ENCODE measurements around the gene ZNF804A.

The ZNF804A gene

DNA sequence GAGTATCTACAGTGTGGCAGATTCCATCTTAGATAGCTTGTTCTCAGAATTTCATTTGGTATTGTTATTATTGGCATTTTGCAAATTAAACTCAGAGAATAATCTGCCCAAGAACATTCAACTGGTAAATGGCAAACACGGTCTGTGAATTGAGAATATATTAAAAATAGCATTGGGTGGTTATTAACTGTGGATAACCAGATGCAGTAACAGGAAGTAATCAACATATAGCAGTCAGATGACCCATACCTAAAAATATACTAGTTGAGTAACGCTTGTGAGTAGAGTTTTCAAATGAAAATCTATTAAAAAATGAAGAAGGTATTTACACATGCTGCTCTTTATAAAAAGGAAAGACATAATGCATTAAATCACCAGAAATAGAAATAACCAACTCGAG lies 129.5 kb downstream of the ZNF804A start:
- Histone ChIP-seq H2AK5ac (ENCODE audit: low read length, severe bottlenecking) (no peak overlapping the region), H3K23ac (ENCODE audit: low read length in 2 of 2) (no peak overlapping the region), H3K4ac (ENCODE audit: low read depth in 1 of 2, low read length in 2 of 2) (no peak overlapping the region), H3K36me3 (ENCODE audit: control insufficient read depth in 1 of 2, insufficient read depth in 2 of 2, low read depth in 1 of 2, low read length in 2 of 2) (no peaks in the 10 kb centered on the region), H3K4me2 (ENCODE audit: low read length, poor library complexity, severe bottlenecking) (no peak overlapping the region), H3K27me3 (ENCODE audit: control insufficient read depth in 1 of 2, insufficient read depth in 1 of 2, low read length in 2 of 2) (no peaks in the 10 kb centered on the region), H3K14ac (ENCODE audit: low read length in 2 of 2) (no peak overlapping the region), H2BK5ac (ENCODE audit: low read depth, low read length, poor library complexity, severe bottlenecking) (no peak overlapping the region), H2BK120ac (ENCODE audit: low read depth, low read length) (no peak overlapping the region), H3K9me3 (ENCODE audit: control insufficient read depth, low read length) (no peaks in the 10 kb centered on the region), H3K27ac (ENCODE audit: low read length, poor library complexity, severe bottlenecking) (no peak overlapping the region), H3K18ac (ENCODE audit: low read depth in 1 of 2, low read length in 2 of 2) (no peak overlapping the region), H3K79me1 (replicated peaks; ENCODE audit: low read length, poor library complexity, severe bottlenecking) (no peaks in the 10 kb centered on the region), H2AFZ (ENCODE audit: low read depth, low read length) (no peak overlapping the region), H2BK15ac (ENCODE audit: low read depth, poor library complexity, severe bottlenecking) (no peak overlapping the region), H3K9ac (ENCODE audit: low read length) (no peak overlapping the region), H3K4me3 (ENCODE audit: insufficient read depth in 1 of 2, low read depth in 1 of 2, low read length in 2 of 2) (no peak overlapping the region), H4K8ac (ENCODE audit: low read length) (no peak overlapping the region), H3K4me1 (ENCODE audit: control insufficient read depth, insufficient read depth, low read depth, low read length) (no peaks in the 10 kb centered on the region), H4K91ac (ENCODE audit: low read length) (no peak overlapping the region), H2BK12ac (ENCODE audit: low read length in 2 of 2) (no peak overlapping the region)
- no CpG with 5 or more reads among the region's 3 CpGs for WGBS
- no peak for DNase-seq

DNA sequence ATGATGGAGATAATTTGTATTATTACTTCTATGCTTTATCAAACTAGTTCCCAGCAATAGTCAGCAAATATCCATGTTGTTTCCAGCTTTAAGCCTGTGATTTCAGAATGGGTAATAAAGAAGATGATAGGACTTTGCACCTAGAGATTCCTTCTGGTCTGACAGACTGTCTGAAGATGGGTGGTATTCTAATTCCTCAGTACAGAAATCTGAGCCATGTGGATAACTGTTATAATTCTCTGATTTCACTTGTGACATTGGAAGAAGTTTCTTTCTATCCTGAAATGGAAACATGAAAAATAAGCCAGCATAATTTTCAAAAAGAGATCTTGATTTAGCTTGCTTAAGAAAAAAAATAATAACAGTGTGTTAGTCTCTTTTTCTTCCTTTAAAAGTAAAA lies 130.1 kb downstream of the ZNF804A start:
- Histone ChIP-seq H4K8ac (ENCODE audit: low read length) (no peak overlapping the region), H2AFZ (ENCODE audit: low read depth, low read length) (no peak overlapping the region), H2BK120ac (ENCODE audit: low read depth, low read length) (no peak overlapping the region), H2BK15ac (ENCODE audit: low read depth, poor library complexity, severe bottlenecking) (no peak overlapping the region), H3K4me2 (ENCODE audit: low read length, poor library complexity, severe bottlenecking) (no peak overlapping the region), H3K9ac (ENCODE audit: low read length) (no peak overlapping the region), H3K4ac (ENCODE audit: low read depth in 1 of 2, low read length in 2 of 2) (no peak overlapping the region), H2BK12ac (ENCODE audit: low read length in 2 of 2) (no peak overlapping the region), H4K91ac (ENCODE audit: low read length) (no peak overlapping the region), H3K4me3 (ENCODE audit: insufficient read depth in 1 of 2, low read depth in 1 of 2, low read length in 2 of 2) (no peak overlapping the region), H3K9me3 (ENCODE audit: control insufficient read depth, low read length) (no peaks in the 10 kb centered on the region), H3K79me1 (replicated peaks; ENCODE audit: low read length, poor library complexity, severe bottlenecking) (no peaks in the 10 kb centered on the region), H3K23ac (ENCODE audit: low read length in 2 of 2) (no peak overlapping the region), H3K18ac (ENCODE audit: low read depth in 1 of 2, low read length in 2 of 2) (no peak overlapping the region), H2AK5ac (ENCODE audit: low read length, severe bottlenecking) (no peak overlapping the region), H3K4me1 (ENCODE audit: control insufficient read depth, insufficient read depth, low read depth, low read length) (no peaks in the 10 kb centered on the region), H2BK5ac (ENCODE audit: low read depth, low read length, poor library complexity, severe bottlenecking) (no peak overlapping the region), H3K27me3 (ENCODE audit: control insufficient read depth in 1 of 2, insufficient read depth in 1 of 2, low read length in 2 of 2) (no peaks in the 10 kb centered on the region), H3K27ac (ENCODE audit: low read length, poor library complexity, severe bottlenecking) (no peak overlapping the region), H3K36me3 (ENCODE audit: control insufficient read depth in 1 of 2, insufficient read depth in 2 of 2, low read depth in 1 of 2, low read length in 2 of 2) (no peaks in the 10 kb centered on the region), H3K14ac (ENCODE audit: low read length in 2 of 2) (no peak overlapping the region)
- DNase-seq, result no peak

DNA sequence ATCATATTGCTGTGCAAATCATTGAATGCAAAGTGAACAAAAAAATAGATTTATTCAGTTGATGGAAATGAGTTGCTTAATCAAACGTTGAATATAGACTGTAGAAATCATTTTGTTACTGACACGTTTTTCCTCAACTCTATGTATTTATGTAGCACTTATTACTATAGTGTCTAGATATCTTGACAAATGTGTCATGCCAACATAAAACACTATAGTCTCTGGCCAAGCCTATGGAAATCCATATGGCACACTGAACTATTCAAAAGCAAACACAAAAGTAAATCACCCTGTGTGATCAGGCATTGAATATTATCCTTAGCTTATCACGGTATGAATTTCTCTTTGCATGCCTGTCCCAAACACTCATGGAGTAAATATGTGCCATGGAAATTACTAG lies 131.3 kb downstream of the ZNF804A start:
- no peak overlapping the region for H2BK120ac ChIP-seq (ENCODE audit: low read depth, low read length)
- H3K23ac ChIP-seq (ENCODE audit: low read length in 2 of 2), result no peak overlapping the region

DNA sequence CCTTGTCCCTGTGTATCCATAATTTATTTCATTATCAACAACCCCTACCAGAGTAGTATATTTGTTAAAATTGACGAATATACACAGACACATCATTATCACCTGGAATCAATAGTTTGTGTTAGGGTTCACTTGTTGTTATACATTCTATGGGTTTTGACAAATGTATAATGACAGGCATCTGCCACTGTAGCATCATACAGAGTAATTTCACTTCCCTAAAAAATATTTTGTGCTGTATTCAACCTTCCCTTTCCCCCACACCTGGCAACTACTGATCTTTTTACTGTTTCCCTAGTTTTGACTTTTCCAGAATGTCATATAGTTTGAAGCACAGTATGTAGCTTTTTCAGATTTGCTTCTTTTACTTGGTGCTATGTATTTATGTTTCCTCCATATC lies 132.0 kb downstream of the ZNF804A start:
- H3K23ac ChIP-seq (ENCODE audit: low read length in 2 of 2), result no peak overlapping the region
- no peak overlapping the region for H3K27ac ChIP-seq (ENCODE audit: low read length, poor library complexity, severe bottlenecking)
- H3K27me3 ChIP-seq (ENCODE audit: control insufficient read depth in 1 of 2, insufficient read depth in 1 of 2, low read length in 2 of 2), result no peaks in the 10 kb centered on the region
- no peaks in the 10 kb centered on the region for H3K9me3 ChIP-seq (ENCODE audit: control insufficient read depth, low read length)
- H2AFZ ChIP-seq (ENCODE audit: low read depth, low read length), result no peak overlapping the region
- H3K4me1 ChIP-seq (ENCODE audit: control insufficient read depth, insufficient read depth, low read depth, low read length), result no peaks in the 10 kb centered on the region
- no peak overlapping the region for H3K4me3 ChIP-seq (ENCODE audit: insufficient read depth in 1 of 2, low read depth in 1 of 2, low read length in 2 of 2)
- WGBS, result no CpG with 5 or more reads among the region's 1 CpG
- H2BK5ac ChIP-seq (ENCODE audit: low read depth, low read length, poor library complexity, severe bottlenecking), result no peak overlapping the region
- no peak for DNase-seq
- H4K8ac ChIP-seq (ENCODE audit: low read length), result no peak overlapping the region
- H2BK15ac ChIP-seq (ENCODE audit: low read depth, poor library complexity, severe bottlenecking), result no peak overlapping the region
- H3K18ac ChIP-seq (ENCODE audit: low read depth in 1 of 2, low read length in 2 of 2), result no peak overlapping the region
- H3K4ac ChIP-seq (ENCODE audit: low read depth in 1 of 2, low read length in 2 of 2), result no peak overlapping the region
- H3K14ac ChIP-seq (ENCODE audit: low read length in 2 of 2), result no peak overlapping the region
- H3K36me3 ChIP-seq (ENCODE audit: control insufficient read depth in 1 of 2, insufficient read depth in 2 of 2, low read depth in 1 of 2, low read length in 2 of 2), result no peaks in the 10 kb centered on the region
- H2BK12ac ChIP-seq (ENCODE audit: low read length in 2 of 2), result no peak overlapping the region
- no peak overlapping the region for H2AK5ac ChIP-seq (ENCODE audit: low read length, severe bottlenecking)
- no peak overlapping the region for H2BK120ac ChIP-seq (ENCODE audit: low read depth, low read length)
- H3K9ac ChIP-seq (ENCODE audit: low read length), result no peak overlapping the region
- no peak overlapping the region for H4K91ac ChIP-seq (ENCODE audit: low read length)
- no peak overlapping the region for H3K4me2 ChIP-seq (ENCODE audit: low read length, poor library complexity, severe bottlenecking)
- H3K79me1 ChIP-seq (replicated peaks; ENCODE audit: low read length, poor library complexity, severe bottlenecking), result no peaks in the 10 kb centered on the region

More for the DNA sequence above, 131.3 kb downstream of the ZNF804A start:
- Histone ChIP-seq H2AFZ (ENCODE audit: low read depth, low read length) (no peak overlapping the region), H3K14ac (ENCODE audit: low read length in 2 of 2) (no peak overlapping the region), H3K18ac (ENCODE audit: low read depth in 1 of 2, low read length in 2 of 2) (no peak overlapping the region), H3K36me3 (ENCODE audit: control insufficient read depth in 1 of 2, insufficient read depth in 2 of 2, low read depth in 1 of 2, low read length in 2 of 2) (no peaks in the 10 kb centered on the region), H2BK12ac (ENCODE audit: low read length in 2 of 2) (no peak overlapping the region), H4K8ac (ENCODE audit: low read length) (no peak overlapping the region), H3K27ac (ENCODE audit: low read length, poor library complexity, severe bottlenecking) (no peak overlapping the region), H3K79me1 (replicated peaks; ENCODE audit: low read length, poor library complexity, severe bottlenecking) (no peaks in the 10 kb centered on the region), H3K4ac (ENCODE audit: low read depth in 1 of 2, low read length in 2 of 2) (no peak overlapping the region), H2BK5ac (ENCODE audit: low read depth, low read length, poor library complexity, severe bottlenecking) (no peak overlapping the region), H2AK5ac (ENCODE audit: low read length, severe bottlenecking) (no peak overlapping the region), H3K9ac (ENCODE audit: low read length) (no peak overlapping the region), H3K4me3 (ENCODE audit: insufficient read depth in 1 of 2, low read depth in 1 of 2, low read length in 2 of 2) (no peak overlapping the region), H4K91ac (ENCODE audit: low read length) (no peak overlapping the region), H3K4me2 (ENCODE audit: low read length, poor library complexity, severe bottlenecking) (no peak overlapping the region), H3K4me1 (ENCODE audit: control insufficient read depth, insufficient read depth, low read depth, low read length) (no peaks in the 10 kb centered on the region), H2BK15ac (ENCODE audit: low read depth, poor library complexity, severe bottlenecking) (no peak overlapping the region), H3K27me3 (ENCODE audit: control insufficient read depth in 1 of 2, insufficient read depth in 1 of 2, low read length in 2 of 2) (no peaks in the 10 kb centered on the region), H3K9me3 (ENCODE audit: control insufficient read depth, low read length) (no peaks in the 10 kb centered on the region)
- no CpG with 5 or more reads among the region's 3 CpGs for WGBS
- DNase-seq, result no peak

Measured in mesenchymal stem cell (in vitro differentiated cells and primary cell).